H9 (cell line): ENCODE data around the gene FOXG1. TPM values are rescaled to one million over a fixed set of nuclear protein-coding genes. Genes with fewer than 3 reads are reported as not detected.
A peak's percentile ranks its signal among the peaks of the same experiment; 100 is the strongest.

Experiments
- DNase-seq: peaks from one replicate; pipeline ENCODE4 v3.0.0-alpha.2; 2017
- H2AFZ ChIP-seq: one replicate; pipeline ENCODE4 v1.6.1; 2013; ENCODE audit warnings: mild to moderate bottlenecking, low read length, control low read depth, moderate library complexity
- H2AK5ac ChIP-seq: 2 replicates; pipeline ENCODE4 v1.6.1; 2013; ENCODE audit warnings: low read length, control low read depth, mixed read lengths; ENCODE audit not compliant: insufficient read length
- H2BK120ac ChIP-seq: one replicate; pipeline ENCODE4 v1.6.1; 2013; ENCODE audit warnings: low read depth, mild to moderate bottlenecking, low read length, control low read depth, inconsistent platforms; ENCODE audit not compliant: poor library complexity, severe bottlenecking
- H2BK12ac ChIP-seq: 2 replicates; pipeline ENCODE4 v1.6.1; 2013; ENCODE audit warnings: low read length, control low read depth, mixed read lengths, low read depth; ENCODE audit not compliant: insufficient read length
- H2BK15ac ChIP-seq: 2 replicates; pipeline ENCODE4 v1.6.1; 2013; ENCODE audit warnings: low read depth, low read length, control low read depth
- H2BK20ac ChIP-seq: one replicate; pipeline ENCODE4 v1.6.1; 2013; ENCODE audit warnings: low read depth, mild to moderate bottlenecking, low read length, control low read depth, inconsistent platforms; ENCODE audit not compliant: poor library complexity, severe bottlenecking
- H2BK5ac ChIP-seq: 2 replicates; pipeline ENCODE4 v1.6.1; 2013; ENCODE audit warnings: low read length, control low read depth, mixed read lengths; ENCODE audit not compliant: insufficient read length
- H3K14ac ChIP-seq: 2 replicates; pipeline ENCODE4 v1.6.1; 2013; ENCODE audit warnings: low read length, control low read depth; ENCODE audit not compliant: insufficient read depth
- H3K18ac ChIP-seq: 2 replicates; pipeline ENCODE4 v1.6.1; 2013; ENCODE audit warnings: low read depth, mild to moderate bottlenecking, mixed read lengths, low read length, control low read depth; ENCODE audit not compliant: insufficient read length
- H3K23ac ChIP-seq: 2 replicates; pipeline ENCODE4 v1.6.1; 2013; ENCODE audit warnings: low read length, control low read depth, mixed read lengths, low read depth; ENCODE audit not compliant: insufficient read length
- H3K23me2 ChIP-seq: 2 replicates; pipeline ENCODE4 v1.6.1; 2013; ENCODE audit warnings: low read depth, mild to moderate bottlenecking, mixed read lengths, low read length, control low read depth; ENCODE audit not compliant: insufficient read length, poor library complexity, severe bottlenecking
- H3K27ac ChIP-seq: 2 replicates; pipeline ENCODE4 v1.5.1; 2013; ENCODE audit warnings: low read length, control low read depth, mixed read lengths, low read depth; ENCODE audit not compliant: insufficient read length
- H3K27me3 ChIP-seq: 2 replicates; pipeline ENCODE4 v1.6.1; 2013; ENCODE audit warnings: low read length, control low read depth, inconsistent platforms; ENCODE audit not compliant: insufficient read depth
- H3K4ac ChIP-seq: 2 replicates; pipeline ENCODE4 v1.6.1; 2013; ENCODE audit warnings: low read depth, mild to moderate bottlenecking, control low read depth, inconsistent platforms, low read length, moderate library complexity
- H3K4me1 ChIP-seq: 2 replicates; pipeline ENCODE4 v1.6.1; 2013; ENCODE audit warnings: low read length, control low read depth, inconsistent platforms; ENCODE audit not compliant: insufficient read depth
- H3K4me2 ChIP-seq: 2 replicates; pipeline ENCODE4 v1.6.1; 2013; ENCODE audit warnings: low read length, control low read depth, mixed read lengths; ENCODE audit not compliant: insufficient read length, insufficient read depth
- H3K56ac ChIP-seq: 2 replicates; pipeline ENCODE4 v1.6.1; 2013; ENCODE audit warnings: low read depth, mild to moderate bottlenecking, mixed read lengths, low read length, control low read depth; ENCODE audit not compliant: insufficient read length
- H3K79me1 ChIP-seq: 2 replicates; pipeline ENCODE4 v1.6.1; 2013; ENCODE audit warnings: low read depth, mild to moderate bottlenecking, moderate library complexity, low read length, control low read depth, inconsistent platforms; ENCODE audit not compliant: insufficient read depth, poor library complexity, severe bottlenecking
- H3K79me2 ChIP-seq: 2 replicates; pipeline ENCODE4 v1.6.1; 2013; ENCODE audit warnings: low read length, control low read depth, inconsistent platforms; ENCODE audit not compliant: insufficient read depth
- H3K9ac ChIP-seq: 2 replicates; pipeline ENCODE4 v1.6.1; 2013; ENCODE audit warnings: low read length, control low read depth, mixed read lengths; ENCODE audit not compliant: insufficient read length; ENCODE audit errors: extremely low read depth
- H3K9me3 ChIP-seq: one replicate; pipeline ENCODE4 v1.6.1; 2013; ENCODE audit warnings: low read depth, low read length, inconsistent platforms; ENCODE audit not compliant: control insufficient read depth
- H3T11ph ChIP-seq: one replicate; pipeline ENCODE4 v1.6.1; 2013; ENCODE audit warnings: mild to moderate bottlenecking, low read length, control low read depth, inconsistent platforms
- H4K20me1 ChIP-seq: one replicate; pipeline ENCODE4 v1.6.1; 2013; ENCODE audit not compliant: control insufficient read depth, insufficient read length, insufficient read depth
- H4K5ac ChIP-seq: 2 replicates; pipeline ENCODE4 v1.6.1; 2013; ENCODE audit warnings: low read depth, mild to moderate bottlenecking, mixed read lengths, low read length, control low read depth; ENCODE audit not compliant: insufficient read length
- H4K8ac ChIP-seq: replicated peaks from 2 replicates; pipeline ENCODE4 v1.6.1; 2013; ENCODE audit warnings: low read length, control low read depth, mixed read lengths, low read depth; ENCODE audit not compliant: insufficient read length
- H4K91ac ChIP-seq: 2 replicates; pipeline ENCODE4 v1.6.1; 2013; ENCODE audit warnings: low read depth, mild to moderate bottlenecking, moderate library complexity, mixed read lengths, low read length, control low read depth; ENCODE audit not compliant: insufficient read length
- H3K27ac Mint-ChIP-seq, 3 experiments: 2 replicates in 2 of 3; 3 replicates in 1 of 3; pipeline ENCODE4 v1.8.0; 2020 to 2021; ENCODE audit warnings: mixed read lengths in 3 of 3, mild to moderate bottlenecking in 1 of 3, moderate library complexity in 1 of 3
- H3K27me3 Mint-ChIP-seq: 2 replicates; pipeline ENCODE4 v1.8.0; 2021; ENCODE audit warnings: low read depth, mild to moderate bottlenecking, moderate library complexity, mixed read lengths
- H3K36me3 Mint-ChIP-seq, 3 experiments: 2 replicates in 2 of 3; 3 replicates in 1 of 3; pipeline ENCODE4 v1.8.0; 2020 to 2021; ENCODE audit warnings: low read depth in 3 of 3, mixed read lengths in 3 of 3; ENCODE audit not compliant: insufficient read depth in 1 of 3
- H3K4me1 Mint-ChIP-seq, 2 experiments: 2 replicates each; pipeline ENCODE4 v1.8.0; 2020; ENCODE audit warnings: mixed read lengths in 2 of 2
- H3K4me3 Mint-ChIP-seq, 2 experiments: 2 replicates in 1 of 2; 3 replicates in 1 of 2; pipeline ENCODE4 v1.8.0; 2020 to 2021; ENCODE audit warnings: mild to moderate bottlenecking in 2 of 2, mixed read lengths in 2 of 2, moderate library complexity in 1 of 2
- H3K9me3 Mint-ChIP-seq, 2 experiments: 2 replicates in 1 of 2; 3 replicates in 1 of 2; pipeline ENCODE4 v1.8.0; 2020; ENCODE audit warnings: mild to moderate bottlenecking in 2 of 2, mixed read lengths in 2 of 2, moderate library complexity in 1 of 2
- CTCF ChIP-seq: fragments of 200-600 bp; sonication (generic); conservative IDR thresholded peaks from 3 replicates; pipeline ENCODE4 v1.8.0; 2021; ENCODE audit warnings: antibody characterized with exemption, mild to moderate bottlenecking
- WGBS: extraction: QIAGEN DNeasy Blood & Tissue Kit; methylation state at CpG from one replicate; pipeline ENCODE4 v1.1.7; 2013; ENCODE audit warnings: missing lambda C conversion rate, low lambda C conversion rate, mixed read lengths; ENCODE audit not compliant: insufficient read length; ENCODE audit errors: extremely low coverage; 5-methylcytosine and 5-hydroxymethylcytosine counted together
- total RNA-seq: library from RNA; stranded (reverse); gene quantifications from 2 replicates; pipeline ENCODE4 v1.2.1, GENCODE V29; 2021

Gene FOXG1
- total RNA-seq, 1 experiment from 2014 or later = 0.11 TPM

- H4K20me1 ChIP-seq = no peaks in the 10 kb centered on the region
- no peak overlapping the region for H3K18ac ChIP-seq
- H3K27me3 ChIP-seq = peaks cover 60% of the 10 kb centered on the region
- H3K4me2 ChIP-seq = peak overlapping the region; percentile 8
- H4K8ac ChIP-seq = no peak overlapping the region
- DNase-seq = no peak
- H2BK20ac ChIP-seq = no peak overlapping the region
- H4K5ac ChIP-seq = no peak overlapping the region
- no CpG with 5 or more reads among the region's 3 CpGs for WGBS
- no peak overlapping the region for H3K23ac ChIP-seq
- peak overlapping the region in 1 of 2 experiments; percentile 16; a peak in 1 of 5 replicates for H3K4me3 Mint-ChIP-seq
- peaks cover 75% of the 10 kb centered on the region for H3K27me3 Mint-ChIP-seq
- H3K9me3 Mint-ChIP-seq = peaks cover 2 to 5% of the 10 kb centered on the region in 2 experiments; a peak in 4 of 5 replicates
- H3K36me3 Mint-ChIP-seq = no peaks in the 10 kb centered on the region
- no peak overlapping the region for H2BK15ac ChIP-seq
- peaks cover 5% of the 10 kb centered on the region; the same call in 1 of the 2 replicates for H3K4me1 ChIP-seq
- no peaks in the 10 kb centered on the region for H3K79me1 ChIP-seq
- no peak overlapping the region for H2BK12ac ChIP-seq
- no peak overlapping the region for H2AK5ac ChIP-seq
- no peak overlapping the region for H2AFZ ChIP-seq
- H3K79me2 ChIP-seq = no peaks in the 10 kb centered on the region
- no peak overlapping the region for H3K56ac ChIP-seq
- no peak overlapping the region for H4K91ac ChIP-seq
- H3K23me2 ChIP-seq = peaks cover 4% of the 10 kb centered on the region
- H3K4me1 Mint-ChIP-seq = peaks cover 16 to 48% of the 10 kb centered on the region in 2 experiments
- no peak overlapping the region for H3K9ac ChIP-seq
- H3T11ph ChIP-seq = no peak overlapping the region
- H3K4ac ChIP-seq = no peak overlapping the region
- H3K27ac ChIP-seq = no peak overlapping the region
- no peaks in the 10 kb centered on the region for H3K9me3 ChIP-seq
- no peak overlapping the region for H3K27ac Mint-ChIP-seq
- TF ChIP-seq CTCF = no peak
- no peak overlapping the region for H2BK5ac ChIP-seq
- H2BK120ac ChIP-seq = no peak overlapping the region
- no peak overlapping the region for H3K14ac ChIP-seq
These were observed 10.7 kb upstream of the FOXG1 start for GRCh38 chr14:28755884-28756268.
